Measurements from ENCODE around the gene ZNF613. TPM values are rescaled to one million over a fixed set of nuclear protein-coding genes. Genes with fewer than 3 reads are reported as not detected.

The ZNF613 gene
- total RNA-seq (1 to 10 TPM; 2.4 to 7.1 (median 5.2) TPM), polyA plus RNA-seq (1 to 10 TPM; 3.4 to 3.8 TPM)
- long read RNA-seq, donor 1, partial matches to known transcripts: 0 of 5 reads
- long read RNA-seq, donor 1, other reads (novel, unspliced or antisense): 1 of 5 reads
- long read RNA-seq, donor 2, transcript ZNF613-201 (6 exons, 3,419 nt): major isoform, 5 of 7 reads
- long read RNA-seq, donor 2, partial matches to known transcripts: 0 of 7 reads
- long read RNA-seq, donor 2, other reads (novel, unspliced or antisense): 2 of 7 reads
- long read RNA-seq, donor 3, transcript ZNF613-201 (6 exons, 3,419 nt): major isoform, 6 of 28 reads
- long read RNA-seq, donor 3, partial matches to known transcripts: 1 of 28 reads
- long read RNA-seq, donor 3, other reads (novel, unspliced or antisense): 16 of 28 reads

- WGBS, 2 donors: 0% methylated on average over 52 of the region's 52 CpGs
- TF ChIP-seq, protein P1, sequence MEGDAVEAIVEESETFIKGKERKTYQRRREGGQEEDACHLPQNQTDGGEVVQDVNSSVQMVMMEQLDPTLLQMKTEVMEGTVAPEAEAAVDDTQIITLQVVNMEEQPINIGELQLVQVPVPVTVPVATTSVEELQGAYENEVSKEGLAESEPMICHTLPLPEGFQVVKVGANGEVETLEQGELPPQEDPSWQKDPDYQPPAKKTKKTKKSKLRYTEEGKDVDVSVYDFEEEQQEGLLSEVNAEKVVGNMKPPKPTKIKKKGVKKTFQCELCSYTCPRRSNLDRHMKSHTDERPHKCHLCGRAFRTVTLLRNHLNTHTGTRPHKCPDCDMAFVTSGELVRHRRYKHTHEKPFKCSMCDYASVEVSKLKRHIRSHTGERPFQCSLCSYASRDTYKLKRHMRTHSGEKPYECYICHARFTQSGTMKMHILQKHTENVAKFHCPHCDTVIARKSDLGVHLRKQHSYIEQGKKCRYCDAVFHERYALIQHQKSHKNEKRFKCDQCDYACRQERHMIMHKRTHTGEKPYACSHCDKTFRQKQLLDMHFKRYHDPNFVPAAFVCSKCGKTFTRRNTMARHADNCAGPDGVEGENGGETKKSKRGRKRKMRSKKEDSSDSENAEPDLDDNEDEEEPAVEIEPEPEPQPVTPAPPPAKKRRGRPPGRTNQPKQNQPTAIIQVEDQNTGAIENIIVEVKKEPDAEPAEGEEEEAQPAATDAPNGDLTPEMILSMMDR (IDR thresholded peaks at IDR 0.05): peak in 6 of 9 donors; percentile 21 to 57 (median 36)
- peak within 1 kb of the TSS; percentile 69 to 91 (median 80) for H3K4me3 ChIP-seq
- H3K9me3 ChIP-seq: peaks cover 0 to 70% (median 13%) of the 10 kb centered on the region in 11 donors
- DNase-seq (peak; percentile 86 to 92), ATAC-seq (peak; percentile 96 to 99 (median 98))
- peak within 1 kb of the TSS; percentile 81 to 96 (median 89) for H3K27ac ChIP-seq
- H3K27me3 ChIP-seq: no peaks in the 10 kb centered on the region
- peaks cover 0 to 13% (median 10%) of the 10 kb centered on the region in 9 donors for H3K4me1 ChIP-seq
- intact Hi-C loops (cut with DNase I): loop anchor here in 4 of 10 donors (1.0 to 5.0 kb wide), 7 partner anchors 22 to 122 kb away; partner anchors contain the start of genes ZNF350 (in 2 of the 4), ZNF615 (in 2 of the 4), ZNF432 (in 1 of the 4) and ZNF614 (in 1 of the 4)
- H3K36me3 ChIP-seq: peaks cover 0 to 27% (median 14%) of the 10 kb centered on the region in 9 donors
Observed at GRCh38 chr19:51926784-51927741, at the start of gene ZNF613. Gene ZNF613 (plus strand): TSS chr19:51927472. CDS start chr19:51936221, 8,749 bp downstream.

- Histone ChIP-seq H3K9me3 (peaks cover 0 to 100% (median 4%) of the 10 kb centered on the region in 11 donors), H3K4me3 (no peak overlapping the region), H3K36me3 (peaks cover 0 to 45% (median 34%) of the 10 kb centered on the region in 9 donors), H3K27me3 (no peaks in the 10 kb centered on the region), H3K27ac (no peak overlapping the region), H3K4me1 (peaks cover 0 to 10% (median 9%) of the 10 kb centered on the region in 9 donors)
- DNase-seq (no peak), ATAC-seq (no peak)
- intact Hi-C loops (cut with DNase I): loop anchor here in 1 of 10 donors (10.0 kb wide), 1 partner anchor 102 kb away; the partner anchor contains the start of gene ZNF350
- WGBS, 2 donors: 99% methylated on average over 3 of the region's 3 CpGs
- TF ChIP-seq, protein P1 (IDR thresholded peaks at IDR 0.05): no peak
Observed at GRCh38 chr19:51882518-51882917, 44.8 kb upstream of the ZNF613 start.

- DNase-seq: no peak
- intact Hi-C loops (cut with DNase I): loop anchor here in 2 of 10 donors (5.0 to 10.0 kb wide), 2 partner anchors 98 to 100 kb away; partner anchors contain the start of gene ZNF350 (in 1 of the 2)
- peaks cover 0 to 32% (median 19%) of the 10 kb centered on the region in 9 donors for H3K36me3 ChIP-seq
- WGBS, 2 donors: 96 to 99% methylated on average over 2 of the region's 2 CpGs
- no peak overlapping the region for H3K4me3 ChIP-seq
- peaks cover 0 to 15% (median 10%) of the 10 kb centered on the region in 9 donors for H3K4me1 ChIP-seq
- no peaks in the 10 kb centered on the region for H3K27me3 ChIP-seq
- peaks cover 0 to 100% (median 14%) of the 10 kb centered on the region in 11 donors for H3K9me3 ChIP-seq
- no peak for ATAC-seq
- TF ChIP-seq, protein P1 (IDR thresholded peaks at IDR 0.05): no peak
- no peak overlapping the region for H3K27ac ChIP-seq
Observed at GRCh38 chr19:51884713-51885112, 42.6 kb upstream of the ZNF613 start.

Measured in heart right ventricle (tissue), 16 donors.